Parathyroid adenoma (tissue), 2 donors: ENCODE results near the gene PLAC9.

Experiments
- H2AFZ ChIP-seq: fragments of 300-600 bp; sonication (generic); one replicate; pipeline ENCODE4 v1.7.0; 2017; ENCODE audit warnings: antibody characterized with exemption, mild to moderate bottlenecking
- H3K27ac ChIP-seq: fragments of 300-600 bp; sonication (generic); one replicate; pipeline ENCODE4 v1.7.0; 2017
- H3K27me3 ChIP-seq: fragments of 300-600 bp; sonication (generic); one replicate; pipeline ENCODE4 v1.7.0; 2017; ENCODE audit warnings: low read length; ENCODE audit not compliant: control insufficient read depth, insufficient read depth
- H3K36me3 ChIP-seq: fragments of 300-600 bp; sonication (generic); one replicate; pipeline ENCODE4 v1.7.0; 2017; ENCODE audit warnings: low read length; ENCODE audit not compliant: control insufficient read depth, insufficient read depth
- H3K4me1 ChIP-seq: fragments of 300-600 bp; sonication (generic); one replicate; pipeline ENCODE4 v1.7.0; 2017; ENCODE audit warnings: control low read depth
- H3K4me2 ChIP-seq: fragments of 300-600 bp; sonication (generic); one replicate; pipeline ENCODE4 v1.7.0; 2017; ENCODE audit warnings: low read length
- H3K4me3 ChIP-seq: fragments of 300-600 bp; sonication (generic); one replicate; pipeline ENCODE4 v1.7.0; 2017; ENCODE audit warnings: low read depth, low read length
- H3K79me2 ChIP-seq: fragments of 300-600 bp; sonication (generic); one replicate; pipeline ENCODE4 v1.7.0; 2017; ENCODE audit warnings: control low read depth
- H3K9ac ChIP-seq: fragments of 300-600 bp; sonication (generic); one replicate; pipeline ENCODE4 v1.7.0; 2017; ENCODE audit warnings: mild to moderate bottlenecking
- H3K9me3 ChIP-seq: fragments of 300-600 bp; sonication (generic); one replicate; pipeline ENCODE4 v1.7.0; 2017; ENCODE audit warnings: low read length; ENCODE audit not compliant: control insufficient read depth
- CTCF ChIP-seq: fragments of 300-600 bp; sonication (generic); IDR thresholded peaks from one replicate; pipeline ENCODE4 v1.7.0; 2017; ENCODE audit warnings: antibody characterized with exemption, mild to moderate bottlenecking
- donor health status: primary hyperparathyroidism.

The PLAC9 gene

DNA sequence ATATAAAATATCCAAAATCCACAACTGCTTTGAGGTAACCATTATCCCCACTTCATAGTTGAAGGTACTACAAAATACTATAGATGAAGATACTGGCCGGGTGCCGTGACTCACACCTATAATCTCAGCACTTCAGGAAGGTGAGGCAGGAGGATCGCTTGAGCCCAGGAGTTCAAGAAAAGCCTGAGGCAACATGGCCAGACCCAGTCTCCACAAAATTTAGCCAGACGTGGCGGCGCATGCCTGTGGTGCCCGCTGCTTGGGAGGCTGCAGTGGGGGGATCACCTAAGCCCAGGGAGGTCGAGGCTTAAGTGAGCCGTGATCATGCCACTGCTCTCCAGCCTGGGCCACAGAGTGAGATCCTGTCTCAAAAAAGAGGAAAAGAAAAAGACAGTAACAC, 32.4 kb upstream of the PLAC9 start:
- no peaks in the 10 kb centered on the region for H3K36me3 ChIP-seq
- no peak overlapping the region for H3K27ac ChIP-seq
- TF ChIP-seq CTCF: no peak
- no peak overlapping the region for H3K4me3 ChIP-seq
- H3K4me2 ChIP-seq: no peak overlapping the region
- H3K27me3 ChIP-seq: no peaks in the 10 kb centered on the region
- H3K9me3 ChIP-seq: no peaks in the 10 kb centered on the region
- no peaks in the 10 kb centered on the region for H3K4me1 ChIP-seq
- no peak overlapping the region for H2AFZ ChIP-seq
- no peaks in the 10 kb centered on the region for H3K79me2 ChIP-seq
- H3K9ac ChIP-seq: no peak overlapping the region

DNA sequence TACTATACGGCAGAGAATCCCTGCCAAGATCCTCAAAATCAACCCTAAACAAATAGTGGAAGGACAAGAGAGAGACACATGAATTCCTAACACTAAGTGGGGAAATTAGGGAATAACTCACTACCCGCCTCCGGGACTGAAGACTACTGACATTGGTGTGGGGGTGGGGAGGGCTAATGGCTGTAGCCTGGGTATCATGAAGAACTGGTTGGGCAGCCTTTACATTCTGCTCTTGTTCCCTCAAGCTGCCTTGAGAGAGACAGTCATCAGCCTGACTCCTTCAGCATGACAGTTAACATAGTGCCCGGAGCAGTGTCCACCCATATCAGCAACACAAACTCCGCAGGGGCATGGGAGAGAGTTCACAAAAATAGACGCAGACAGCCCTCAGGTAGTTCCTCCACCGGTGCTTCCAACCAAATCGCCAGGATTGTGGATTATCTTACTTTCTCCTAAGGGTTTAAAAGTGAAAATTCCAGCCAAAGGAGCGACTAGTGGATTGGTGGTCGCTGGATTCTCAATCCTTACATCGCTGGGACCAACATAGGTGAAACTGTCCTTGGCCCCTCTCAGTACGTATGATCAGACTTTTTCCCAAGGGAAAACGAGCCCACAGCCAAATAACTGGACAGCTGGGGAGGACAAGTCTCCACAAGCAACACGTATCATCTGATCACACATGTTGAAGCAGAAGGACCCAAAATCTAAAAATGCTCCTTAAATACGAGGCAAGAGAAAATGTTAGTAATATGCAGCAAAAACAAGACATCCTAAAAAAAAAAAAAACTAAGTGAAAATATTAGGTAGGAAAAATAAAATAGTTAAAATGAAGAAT, 31.5 kb upstream of the PLAC9 start:
- TF ChIP-seq CTCF: no peak
- H2AFZ ChIP-seq: no peak overlapping the region
- H3K4me1 ChIP-seq: no peaks in the 10 kb centered on the region
- no peaks in the 10 kb centered on the region for H3K79me2 ChIP-seq
- no peaks in the 10 kb centered on the region for H3K36me3 ChIP-seq
- no peak overlapping the region for H3K4me2 ChIP-seq
- H3K27ac ChIP-seq: no peak overlapping the region
- H3K4me3 ChIP-seq: no peak overlapping the region
- no peaks in the 10 kb centered on the region for H3K27me3 ChIP-seq
- H3K9me3 ChIP-seq: no peaks in the 10 kb centered on the region
- no peak overlapping the region for H3K9ac ChIP-seq

GRCh38 chr10:80104066-80104926, 28.2 kb upstream of the PLAC9 start:
- TF ChIP-seq CTCF: no peak
- no peaks in the 10 kb centered on the region for H3K9me3 ChIP-seq
- H3K9ac ChIP-seq: no peak overlapping the region

GRCh38 chr10:80108576-80109239, 23.8 kb upstream of the PLAC9 start:
- no peaks in the 10 kb centered on the region for H3K9me3 ChIP-seq
- H3K36me3 ChIP-seq: no peaks in the 10 kb centered on the region
- no peak overlapping the region for H3K27ac ChIP-seq

More at GRCh38 chr10:80104066-80104926, 28.2 kb upstream of the PLAC9 start:
- Histone ChIP-seq H3K79me2 (no peaks in the 10 kb centered on the region), H3K27me3 (no peaks in the 10 kb centered on the region), H3K4me1 (no peaks in the 10 kb centered on the region), H3K36me3 (no peaks in the 10 kb centered on the region), H3K4me3 (no peak overlapping the region), H3K27ac (peak overlapping the region; percentile 34), H3K4me2 (no peak overlapping the region), H2AFZ (no peak overlapping the region)

More at GRCh38 chr10:80108576-80109239, 23.8 kb upstream of the PLAC9 start:
- TF ChIP-seq CTCF: no peak
- no peak overlapping the region for H3K9ac ChIP-seq
- no peak overlapping the region for H2AFZ ChIP-seq
- no peak overlapping the region for H3K4me2 ChIP-seq
- H3K79me2 ChIP-seq: no peaks in the 10 kb centered on the region
- H3K27me3 ChIP-seq: no peaks in the 10 kb centered on the region
- no peak overlapping the region for H3K4me3 ChIP-seq
- H3K4me1 ChIP-seq: no peaks in the 10 kb centered on the region
